Epithelial cell of esophagus (primary cell): ENCODE data around the gene ABHD3.
"Not testable (repeated sequence)": the region's sequence is repeated elsewhere in the genome, so short reads cannot be mapped to it uniquely, and the experiment has no call there.

Experiments
- DNase-seq: peaks from one replicate; pipeline ENCODE4 v3.0.0; 2010; ENCODE audit warnings: low read depth
- H3K4me3 ChIP-seq: 2 replicates; pipeline ENCODE4 v1.5.1; 2011; ENCODE audit warnings: mild to moderate bottlenecking, low read length, control low read depth
- TF ChIP-seq, protein P1 (sequence below): IDR thresholded peaks from 2 replicates; pipeline ENCODE4 v1.5.1; 2011; ENCODE audit warnings: low read depth, mild to moderate bottlenecking, low read length, control low read depth, inconsistent platforms; ENCODE audit not compliant: insufficient read depth; ENCODE audit errors: missing control alignments

ABHD3 gene

GRCh38 chr18:21733011-21733410 is 28.4 kb upstream of the ABHD3 start:
- TF ChIP-seq, protein P1, sequence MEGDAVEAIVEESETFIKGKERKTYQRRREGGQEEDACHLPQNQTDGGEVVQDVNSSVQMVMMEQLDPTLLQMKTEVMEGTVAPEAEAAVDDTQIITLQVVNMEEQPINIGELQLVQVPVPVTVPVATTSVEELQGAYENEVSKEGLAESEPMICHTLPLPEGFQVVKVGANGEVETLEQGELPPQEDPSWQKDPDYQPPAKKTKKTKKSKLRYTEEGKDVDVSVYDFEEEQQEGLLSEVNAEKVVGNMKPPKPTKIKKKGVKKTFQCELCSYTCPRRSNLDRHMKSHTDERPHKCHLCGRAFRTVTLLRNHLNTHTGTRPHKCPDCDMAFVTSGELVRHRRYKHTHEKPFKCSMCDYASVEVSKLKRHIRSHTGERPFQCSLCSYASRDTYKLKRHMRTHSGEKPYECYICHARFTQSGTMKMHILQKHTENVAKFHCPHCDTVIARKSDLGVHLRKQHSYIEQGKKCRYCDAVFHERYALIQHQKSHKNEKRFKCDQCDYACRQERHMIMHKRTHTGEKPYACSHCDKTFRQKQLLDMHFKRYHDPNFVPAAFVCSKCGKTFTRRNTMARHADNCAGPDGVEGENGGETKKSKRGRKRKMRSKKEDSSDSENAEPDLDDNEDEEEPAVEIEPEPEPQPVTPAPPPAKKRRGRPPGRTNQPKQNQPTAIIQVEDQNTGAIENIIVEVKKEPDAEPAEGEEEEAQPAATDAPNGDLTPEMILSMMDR = no peak
- DNase-seq = no peak
- H3K4me3 ChIP-seq = no peak overlapping the region

DNA sequence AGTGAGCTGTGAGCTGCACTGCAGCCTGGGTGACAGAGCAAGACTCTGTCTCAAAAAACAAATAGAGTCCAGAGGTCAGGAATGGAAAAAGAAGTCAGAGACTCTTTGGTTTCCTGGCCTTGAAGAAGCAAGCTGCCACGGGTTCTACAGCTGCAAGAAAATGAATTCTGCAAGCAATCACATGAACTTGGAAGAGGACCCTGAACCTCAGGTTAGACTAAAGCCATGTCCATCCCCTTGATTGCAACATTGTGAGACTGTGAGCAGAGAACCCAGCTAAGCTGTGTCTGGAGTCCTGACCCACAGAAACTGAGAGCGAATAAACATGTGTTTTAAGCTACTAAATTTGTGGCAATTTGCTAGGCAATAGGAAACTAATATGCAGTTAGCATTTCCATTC is 23.1 kb upstream of the ABHD3 start:
- H3K4me3 ChIP-seq = no peak overlapping the region
- no peak for DNase-seq
- TF ChIP-seq, protein P1 = no peak

DNA sequence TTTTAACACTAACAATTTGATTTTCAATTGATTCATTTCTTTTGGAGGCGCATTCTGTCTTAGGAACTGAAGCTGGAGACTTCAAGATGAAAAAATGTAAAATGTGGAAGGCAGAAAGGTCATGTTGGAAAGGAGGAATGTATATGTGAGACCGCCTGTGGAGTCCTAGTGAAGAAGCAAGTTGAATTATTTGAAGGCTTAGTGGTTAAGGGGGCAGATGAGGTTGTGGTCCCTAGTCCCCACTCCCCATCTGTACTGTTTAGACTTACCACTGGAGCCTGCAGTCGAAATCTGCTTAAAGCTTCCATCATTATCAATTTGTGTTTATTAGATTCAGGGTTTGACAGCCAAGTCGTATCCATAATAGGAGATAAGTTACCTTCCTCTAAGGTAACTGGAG is 20.6 kb upstream of the ABHD3 start:
- TF ChIP-seq, protein P1 = no peak
- no peak overlapping the region for H3K4me3 ChIP-seq
- DNase-seq = no peak

- H3K4me3 ChIP-seq = no peak overlapping the region
- DNase-seq = no peak
- TF ChIP-seq, protein P1 = no peak
Observed at GRCh38 chr18:21722687-21723086, 18.1 kb upstream of the ABHD3 start.

GRCh38 chr18:21714474-21714873 is 9.9 kb upstream of the ABHD3 start:
- DNase-seq = no peak
- TF ChIP-seq, protein P1 = no peak
- no peak overlapping the region for H3K4me3 ChIP-seq

GRCh38 chr18:21707130-21707529 is 2.6 kb upstream of the ABHD3 start:
- not testable (repeated sequence) for DNase-seq, H3K4me3 ChIP-seq

GRCh38 chr18:21706386-21706865 is 1.9 kb upstream of the ABHD3 start:
- TF ChIP-seq, protein P1 = no peak
- DNase-seq = no peak
- H3K4me3 ChIP-seq = no peak overlapping the region
